ENCODE results near the gene EFHD2. TPM values are rescaled to one million over a fixed set of nuclear protein-coding genes. Genes with fewer than 3 reads are reported as not detected.
"Not testable (repeated sequence)": the region's sequence is repeated elsewhere in the genome, so short reads cannot be mapped to it uniquely, and the experiment has no call there.

The EFHD2 gene
- total RNA-seq, 1 experiment from 2014 or later: 129 TPM

DNA sequence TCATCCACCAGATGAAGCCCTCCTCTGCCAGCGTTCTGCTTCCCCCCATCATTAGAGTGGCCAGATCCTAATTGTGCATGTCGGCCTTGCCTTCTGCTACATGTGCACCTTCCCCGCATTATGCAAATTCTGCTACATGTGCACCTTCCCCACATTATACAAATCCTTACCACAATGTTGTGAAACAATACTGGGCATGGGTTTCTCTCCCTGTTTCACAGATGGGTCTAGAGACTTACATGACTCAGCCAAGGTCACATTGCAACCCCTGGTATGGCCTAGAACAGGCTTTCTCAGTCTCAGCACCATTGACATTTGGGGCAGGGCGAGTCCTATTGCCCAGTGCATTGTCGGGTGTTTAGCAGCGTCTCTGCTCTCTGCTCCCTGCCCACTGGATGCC, 45.8 kb downstream of the EFHD2 start:
- intact Hi-C loops (cut with micrococcal nuclease; ENCODE audit: unreplicated experiment): no loop called here
- H2AFZ ChIP-seq: no peak overlapping the region
- no peaks in the 10 kb centered on the region for H3K79me2 ChIP-seq (ENCODE audit: low read depth)
- H3K9me3 ChIP-seq (ENCODE audit: insufficient read depth, low read depth): no peaks in the 10 kb centered on the region
- no TSS peak for BruUV-seq (replicated peaks)
- H3K4me3 ChIP-seq: no peak overlapping the region
- no peak for TF ChIP-seq EZH2 (IDR thresholded peaks at IDR 0.05; ENCODE audit: low read depth)
- no peak for TF ChIP-seq CTCF (conservative IDR thresholded peaks at IDR 0.05)
- no peaks in the 10 kb centered on the region for H4K20me1 ChIP-seq (ENCODE audit: insufficient read depth)
- peaks cover 15% of the 10 kb centered on the region for H3K4me1 ChIP-seq (replicated peaks; ENCODE audit: insufficient read depth)
- ChIA-PET POLR2A (ENCODE audit: unreplicated experiment) (no interaction called here), CTCF (no interaction called here)
- peaks cover 6% of the 10 kb centered on the region; the same call in 1 of the 2 replicates for H3F3A ChIP-seq (ENCODE audit: insufficient read depth, low read depth)
- no peaks in the 10 kb centered on the region for H3K36me3 ChIP-seq (ENCODE audit: low read depth)
- no peak overlapping the region for H3K27ac ChIP-seq
- H3K4me2 ChIP-seq: no peak overlapping the region
- DNase-seq: no peak
- H3K27me3 ChIP-seq (ENCODE audit: insufficient read depth, low read depth): no peaks in the 10 kb centered on the region
- no peaks in the 10 kb centered on the region for H3K9me2 ChIP-seq (ENCODE audit: insufficient read depth)

- Histone ChIP-seq H3K9me2 (ENCODE audit: insufficient read depth) (no peaks in the 10 kb centered on the region), H3K36me3 (ENCODE audit: low read depth) (no peaks in the 10 kb centered on the region), H3K4me1 (replicated peaks; ENCODE audit: insufficient read depth) (peaks cover 15% of the 10 kb centered on the region), H3K4me2 (no peak within 1 kb of the TSS), H3K4me3 (no peak within 1 kb of the TSS), H3K79me2 (ENCODE audit: low read depth) (no peaks in the 10 kb centered on the region), H4K20me1 (ENCODE audit: insufficient read depth) (no peaks in the 10 kb centered on the region), H3K27ac (no peak within 1 kb of the TSS), H3K27me3 (ENCODE audit: insufficient read depth, low read depth) (no peaks in the 10 kb centered on the region), H3F3A (ENCODE audit: insufficient read depth, low read depth) (peaks cover 6% of the 10 kb centered on the region; the same call in 1 of the 2 replicates), H2AFZ (no peak within 1 kb of the TSS), H3K9me3 (ENCODE audit: insufficient read depth, low read depth) (no peaks in the 10 kb centered on the region)
- TF ChIP-seq CTCF (conservative IDR thresholded peaks at IDR 0.05) (no peak), EZH2 (IDR thresholded peaks at IDR 0.05; ENCODE audit: low read depth) (no peak)
- CTCF ChIA-PET: interaction anchor here (0.6 kb wide), 1 partner anchor 1043 kb away, joined by 4 read pairs; no protein-coding TSS in a partner anchor
- POLR2A ChIA-PET (ENCODE audit: unreplicated experiment): no interaction called here
- no peak for DNase-seq
- no TSS peak for BruUV-seq (replicated peaks)
- intact Hi-C loops (cut with micrococcal nuclease; ENCODE audit: unreplicated experiment): no loop called here
Observed at GRCh38 chr1:15456313-15456954, 46.7 kb downstream of the EFHD2 start, which contains the start of gene CELA2A. Gene CELA2A (plus strand): TSS chr1:15456732. CDS start chr1:15456754, 22 bp downstream.

DNA sequence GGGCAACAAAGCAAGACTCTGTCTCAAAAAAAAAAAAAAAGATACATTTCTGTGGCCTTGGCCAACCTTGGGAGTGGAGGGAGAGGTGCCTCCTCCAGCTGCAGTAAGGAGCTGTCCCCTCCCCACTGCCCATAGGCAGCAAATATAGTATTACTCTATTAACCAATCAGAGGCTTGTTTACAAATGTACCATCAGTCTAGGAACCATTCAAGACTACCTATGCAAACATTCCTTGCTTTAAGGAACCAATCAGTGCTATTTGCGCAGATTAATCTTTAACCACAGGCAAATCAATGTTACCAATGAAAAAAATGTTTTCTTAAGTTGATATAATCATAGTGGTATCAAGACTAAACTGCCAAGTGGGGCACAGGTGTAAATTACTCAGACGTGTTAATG, 47.9 kb downstream of the EFHD2 start:
- H3K4me1 ChIP-seq (replicated peaks; ENCODE audit: insufficient read depth): peaks cover 15% of the 10 kb centered on the region
- H3F3A ChIP-seq (ENCODE audit: insufficient read depth, low read depth): peaks cover 6% of the 10 kb centered on the region; the same call in 1 of the 2 replicates
- H3K79me2 ChIP-seq (ENCODE audit: low read depth): no peaks in the 10 kb centered on the region
- POLR2A ChIA-PET (ENCODE audit: unreplicated experiment): no interaction called here
- no peak overlapping the region for H3K4me2 ChIP-seq
- no peaks in the 10 kb centered on the region for H3K27me3 ChIP-seq (ENCODE audit: insufficient read depth, low read depth)
- DNase-seq: no peak
- BruUV-seq (replicated peaks): no TSS peak
- no peaks in the 10 kb centered on the region for H3K9me2 ChIP-seq (ENCODE audit: insufficient read depth)
- no peaks in the 10 kb centered on the region for H3K9me3 ChIP-seq (ENCODE audit: insufficient read depth, low read depth)
- TF ChIP-seq CTCF (conservative IDR thresholded peaks at IDR 0.05) (no peak), EZH2 (IDR thresholded peaks at IDR 0.05; ENCODE audit: low read depth) (no peak)
- intact Hi-C loops (cut with micrococcal nuclease; ENCODE audit: unreplicated experiment): no loop called here
- H2AFZ ChIP-seq: no peak overlapping the region
- H3K36me3 ChIP-seq (ENCODE audit: low read depth): no peaks in the 10 kb centered on the region
- H3K27ac ChIP-seq: no peak overlapping the region
- H4K20me1 ChIP-seq (ENCODE audit: insufficient read depth): no peaks in the 10 kb centered on the region
- no peak overlapping the region for H3K4me3 ChIP-seq
- CTCF ChIA-PET: no interaction called here

DNA sequence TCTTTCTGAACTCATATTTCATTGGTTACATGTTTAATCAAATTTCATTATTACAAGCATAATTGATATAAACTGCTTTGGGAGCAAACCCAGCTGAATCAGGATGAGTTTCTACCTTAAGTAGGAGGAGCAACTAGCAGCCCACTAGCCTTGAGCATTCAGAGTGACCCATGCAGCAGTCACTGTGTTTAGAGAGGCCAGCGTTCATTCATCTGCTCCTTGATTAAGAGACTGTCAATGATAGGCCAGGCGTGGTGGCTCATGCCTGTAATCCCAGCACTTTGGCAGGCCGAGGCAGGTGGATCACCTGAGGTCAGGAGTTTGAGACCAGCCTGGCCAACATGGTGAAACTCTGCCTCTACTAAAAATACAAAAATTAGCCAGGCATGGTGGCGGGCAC, 48.7 kb downstream of the EFHD2 start:
- H3K79me2 ChIP-seq (ENCODE audit: low read depth); H3K9me2 ChIP-seq (ENCODE audit: insufficient read depth); H3K4me2 ChIP-seq; H3K9me3 ChIP-seq (ENCODE audit: insufficient read depth, low read depth); POLR2A ChIA-PET (ENCODE audit: unreplicated experiment); DNase-seq; H3F3A ChIP-seq (ENCODE audit: insufficient read depth, low read depth); intact Hi-C loops (cut with micrococcal nuclease; ENCODE audit: unreplicated experiment); H3K27me3 ChIP-seq (ENCODE audit: insufficient read depth, low read depth); H3K4me3 ChIP-seq; H4K20me1 ChIP-seq (ENCODE audit: insufficient read depth); BruUV-seq (replicated peaks); H3K36me3 ChIP-seq (ENCODE audit: low read depth); H2AFZ ChIP-seq; H3K27ac ChIP-seq: not testable (repeated sequence)
- H3K4me1 ChIP-seq (replicated peaks; ENCODE audit: insufficient read depth): peaks cover 15% of the 10 kb centered on the region
- CTCF ChIA-PET: interaction anchor here (0.7 kb wide), 1 partner anchor 135 kb away, joined by 3 read pairs; no protein-coding TSS in a partner anchor

Data from PC-9 (cell line).